Testis (tissue), 2 donors: ENCODE measurements around the gene ITPA.

ENCODE experiments used
- POLR2A ChIP-seq: fragments of 450-650 bp; IDR thresholded peaks from one replicate; pipeline ENCODE4 v1.6.1; 2017; ENCODE audit warnings: antibody characterized with exemption, mild to moderate bottlenecking, moderate library complexity
- TF ChIP-seq, protein P1 (sequence below), 3 experiments: fragments of 450-650 bp in 2 of 3; fragments of 200-600 bp in 1 of 3; sonication (generic) in 1 of 3; IDR thresholded peaks; one replicate each; pipeline ENCODE4 v1.5.1; 2016 to 2019; ENCODE audit warnings: antibody characterized with exemption in 3 of 3, mild to moderate bottlenecking in 2 of 3, moderate library complexity in 1 of 3

DNA sequence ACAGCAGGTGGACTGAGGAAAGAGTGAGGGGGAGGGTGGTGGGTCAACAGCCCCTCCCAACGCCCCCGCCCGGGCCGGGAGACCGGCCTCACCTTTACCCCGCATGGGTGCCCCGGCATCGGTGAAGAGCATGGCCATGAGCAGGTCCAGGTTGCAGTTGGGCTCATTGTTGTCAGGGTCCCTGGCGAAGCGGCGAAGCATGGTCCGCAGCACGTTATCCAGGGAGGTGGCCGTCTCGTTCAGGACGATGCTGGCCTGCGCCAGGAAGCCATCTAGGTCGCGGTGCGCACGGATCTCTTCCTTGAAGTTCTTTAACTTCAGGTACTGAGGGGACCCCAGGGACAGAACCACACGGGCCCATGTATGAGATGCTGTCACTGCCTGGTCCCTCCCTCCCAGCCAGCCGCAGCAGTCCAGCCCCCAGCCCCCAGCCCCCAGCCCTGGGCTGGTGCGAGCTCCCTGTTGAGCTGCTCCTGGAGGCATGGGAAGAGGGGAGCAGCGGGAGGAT lies 24.7 kb downstream of the ITPA start:
- TF ChIP-seq, protein P1, sequence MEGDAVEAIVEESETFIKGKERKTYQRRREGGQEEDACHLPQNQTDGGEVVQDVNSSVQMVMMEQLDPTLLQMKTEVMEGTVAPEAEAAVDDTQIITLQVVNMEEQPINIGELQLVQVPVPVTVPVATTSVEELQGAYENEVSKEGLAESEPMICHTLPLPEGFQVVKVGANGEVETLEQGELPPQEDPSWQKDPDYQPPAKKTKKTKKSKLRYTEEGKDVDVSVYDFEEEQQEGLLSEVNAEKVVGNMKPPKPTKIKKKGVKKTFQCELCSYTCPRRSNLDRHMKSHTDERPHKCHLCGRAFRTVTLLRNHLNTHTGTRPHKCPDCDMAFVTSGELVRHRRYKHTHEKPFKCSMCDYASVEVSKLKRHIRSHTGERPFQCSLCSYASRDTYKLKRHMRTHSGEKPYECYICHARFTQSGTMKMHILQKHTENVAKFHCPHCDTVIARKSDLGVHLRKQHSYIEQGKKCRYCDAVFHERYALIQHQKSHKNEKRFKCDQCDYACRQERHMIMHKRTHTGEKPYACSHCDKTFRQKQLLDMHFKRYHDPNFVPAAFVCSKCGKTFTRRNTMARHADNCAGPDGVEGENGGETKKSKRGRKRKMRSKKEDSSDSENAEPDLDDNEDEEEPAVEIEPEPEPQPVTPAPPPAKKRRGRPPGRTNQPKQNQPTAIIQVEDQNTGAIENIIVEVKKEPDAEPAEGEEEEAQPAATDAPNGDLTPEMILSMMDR (IDR thresholded peaks at IDR 0.05): no peak
- no peak for TF ChIP-seq POLR2A
